Measurements from ENCODE around the gene SLC13A1.

DNA sequence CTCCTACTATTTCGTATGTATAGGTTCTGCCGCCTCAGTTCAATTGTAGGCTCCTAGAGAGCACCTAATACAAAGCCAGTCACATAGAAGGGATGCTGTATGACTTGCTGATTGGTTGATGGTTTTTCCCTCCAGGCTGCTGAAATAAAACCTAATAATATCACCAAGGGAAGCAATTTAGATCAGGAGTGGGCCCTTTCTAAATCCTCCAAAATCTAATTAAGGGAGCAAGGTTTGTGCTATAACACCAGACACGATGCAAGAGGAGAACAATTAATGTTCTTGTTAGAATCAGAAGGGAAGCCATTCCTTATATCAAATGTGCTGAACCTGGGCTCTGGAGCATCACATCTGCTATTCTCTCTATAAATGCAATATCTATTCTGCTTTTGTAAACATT, 42.0 kb upstream of the SLC13A1 start:
- TF ChIP-seq, protein P1, sequence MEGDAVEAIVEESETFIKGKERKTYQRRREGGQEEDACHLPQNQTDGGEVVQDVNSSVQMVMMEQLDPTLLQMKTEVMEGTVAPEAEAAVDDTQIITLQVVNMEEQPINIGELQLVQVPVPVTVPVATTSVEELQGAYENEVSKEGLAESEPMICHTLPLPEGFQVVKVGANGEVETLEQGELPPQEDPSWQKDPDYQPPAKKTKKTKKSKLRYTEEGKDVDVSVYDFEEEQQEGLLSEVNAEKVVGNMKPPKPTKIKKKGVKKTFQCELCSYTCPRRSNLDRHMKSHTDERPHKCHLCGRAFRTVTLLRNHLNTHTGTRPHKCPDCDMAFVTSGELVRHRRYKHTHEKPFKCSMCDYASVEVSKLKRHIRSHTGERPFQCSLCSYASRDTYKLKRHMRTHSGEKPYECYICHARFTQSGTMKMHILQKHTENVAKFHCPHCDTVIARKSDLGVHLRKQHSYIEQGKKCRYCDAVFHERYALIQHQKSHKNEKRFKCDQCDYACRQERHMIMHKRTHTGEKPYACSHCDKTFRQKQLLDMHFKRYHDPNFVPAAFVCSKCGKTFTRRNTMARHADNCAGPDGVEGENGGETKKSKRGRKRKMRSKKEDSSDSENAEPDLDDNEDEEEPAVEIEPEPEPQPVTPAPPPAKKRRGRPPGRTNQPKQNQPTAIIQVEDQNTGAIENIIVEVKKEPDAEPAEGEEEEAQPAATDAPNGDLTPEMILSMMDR (IDR thresholded peaks at IDR 0.05): no peak
- TF ChIP-seq POLR2AphosphoS5 (IDR thresholded peaks at IDR 0.05) (no peak), POLR2A (IDR thresholded peaks at IDR 0.05) (no peak)

Data from prostate gland (tissue), 2 donors.